ENCODE measurements around the gene ZFYVE26. TPM values are rescaled to one million over a fixed set of nuclear protein-coding genes. Genes with fewer than 3 reads are reported as not detected.
A peak's percentile ranks its signal among the peaks of the same experiment; 100 is the strongest.
"Not testable (repeated sequence)": the region's sequence is repeated elsewhere in the genome, so short reads cannot be mapped to it uniquely, and the experiment has no call there.

ZFYVE26 gene
- 10 to 100 TPM; 11.0 to 19.3 (median 16.4) TPM for polyA plus RNA-seq (ENCODE audit: insufficient read depth in 1 of 5, insufficient read length in 5 of 5, low replicate concordance in 1 of 5)
- long read RNA-seq, donor 1: 0 reads
- long read RNA-seq, donor 2: 0 reads
- long read RNA-seq, donor 3: 0 reads
- long read RNA-seq, donor 4: 0 reads
- long read RNA-seq, donor 5, partial matches to known transcripts: 5 of 6 reads
- long read RNA-seq, donor 5, other reads (novel, unspliced or antisense): 0 of 6 reads
- long read RNA-seq, donor 6: 0 reads
- long read RNA-seq, donor 7, partial matches to known transcripts: 0 of 2 reads
- long read RNA-seq, donor 7, other reads (novel, unspliced or antisense): 0 of 2 reads
- long read RNA-seq, donor 8, partial matches to known transcripts: 0 of 1 reads
- long read RNA-seq, donor 8, other reads (novel, unspliced or antisense): 0 of 1 reads

- DNase-seq: peak; percentile 87 to 93
These were observed at the start of gene ZFYVE26 for GRCh38 chr14:67816326-67817002. Gene ZFYVE26, minus strand, starts transcription at chr14:67816590. Its CDS starts 627 bp downstream, at chr14:67815963.

- DNase-seq: no peak
These were observed 46.8 kb upstream of the ZFYVE26 start for GRCh38 chr14:67863223-67863622.

DNA sequence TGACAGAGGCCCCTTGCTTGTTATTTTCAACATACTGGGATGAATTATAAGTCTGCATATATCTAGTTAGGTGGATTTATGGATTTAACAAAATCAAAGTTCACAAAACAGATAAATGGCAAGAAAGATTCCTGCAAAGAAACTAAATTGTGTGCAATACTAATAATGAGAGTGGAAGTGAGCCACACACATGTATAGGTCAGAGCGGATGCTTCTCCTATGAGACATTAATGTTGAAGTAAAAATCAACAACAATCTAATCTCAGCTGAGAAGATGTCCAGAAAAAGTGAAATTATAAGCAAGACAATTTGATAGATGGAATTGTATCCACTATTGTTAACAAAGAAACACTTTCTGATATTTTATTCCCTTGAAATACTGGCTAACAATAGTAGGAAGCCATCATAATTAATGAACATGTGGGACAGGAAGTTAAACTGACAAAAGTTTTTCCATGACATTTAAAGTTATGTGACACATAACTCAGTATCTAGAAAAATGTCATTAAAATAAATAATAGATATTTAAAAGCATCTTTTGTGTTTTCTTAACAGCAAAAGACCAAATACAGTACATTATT lies 42.9 kb upstream of the ZFYVE26 start:
- no peak for DNase-seq

GRCh38 chr14:67857778-67858350 lies 41.5 kb upstream of the ZFYVE26 start:
- DNase-seq: no peak

- peak in 1 of 2 donors; percentile 19 for DNase-seq
These were observed 40.4 kb upstream of the ZFYVE26 start for GRCh38 chr14:67856827-67857226.

- DNase-seq: no peak
These were observed 37.3 kb upstream of the ZFYVE26 start for GRCh38 chr14:67853715-67854114.

DNA sequence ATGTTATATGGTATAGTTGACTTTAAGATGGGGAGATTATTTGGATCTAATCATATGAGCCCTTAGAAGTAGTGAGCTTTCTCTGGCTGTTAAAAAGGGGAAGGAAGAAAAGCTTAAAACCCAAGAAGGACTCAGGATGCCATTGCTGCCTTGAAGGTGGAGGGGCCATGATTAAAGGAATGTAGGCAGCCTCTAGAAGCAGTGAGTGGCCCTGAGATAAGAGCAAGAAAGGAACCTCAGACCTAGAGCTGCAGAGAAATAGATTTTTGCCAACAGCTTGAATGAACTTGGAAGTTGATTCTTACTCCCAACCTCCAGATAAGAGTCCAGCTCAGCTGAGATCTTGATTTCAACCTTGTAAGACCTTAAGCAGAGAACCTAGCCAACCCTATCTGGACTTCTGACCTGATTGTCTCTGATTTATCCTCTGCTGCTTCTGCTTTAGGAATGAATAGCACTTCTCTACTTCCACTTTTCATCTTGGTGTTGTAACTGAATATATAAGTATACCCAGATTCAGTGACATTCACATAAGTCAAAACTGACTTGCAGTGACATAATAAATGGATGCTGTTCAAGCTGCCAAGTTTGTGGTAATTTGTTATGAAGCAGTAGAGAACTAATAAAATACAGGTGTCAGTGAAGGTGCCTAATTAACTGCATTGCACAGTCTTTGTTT lies 36.7 kb upstream of the ZFYVE26 start:
- no peak for DNase-seq

DNA sequence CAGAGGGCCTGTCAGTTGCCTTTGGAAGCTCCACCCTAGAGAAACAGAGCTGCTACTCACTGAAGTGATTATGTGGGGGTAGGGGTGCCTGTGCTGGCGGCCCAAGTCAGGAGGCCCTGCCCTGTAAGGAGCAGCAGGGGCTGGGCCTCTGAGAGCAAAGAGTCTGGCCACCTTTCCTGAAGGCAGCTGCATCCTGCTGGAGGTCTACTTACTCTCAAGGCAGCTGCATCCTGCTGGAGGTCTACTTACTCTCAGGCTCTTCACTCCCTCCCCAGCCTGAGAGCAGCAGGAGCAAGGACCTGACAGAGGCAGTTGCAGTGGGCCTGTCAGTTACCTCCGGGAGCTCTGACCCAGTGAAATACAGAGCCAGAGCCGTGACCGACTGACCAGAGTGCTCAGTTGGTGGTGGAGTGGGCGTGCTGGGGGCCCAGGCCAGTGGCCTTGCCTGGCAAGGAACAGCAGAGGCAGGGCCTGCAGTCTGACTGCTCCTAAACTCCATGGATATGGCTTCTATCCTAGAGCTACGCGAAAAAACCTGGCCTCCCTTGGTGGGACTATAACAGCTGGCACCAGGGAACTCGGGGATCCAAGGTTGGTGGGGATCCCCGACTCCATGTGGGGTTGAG lies 35.5 kb upstream of the ZFYVE26 start:
- no peak for DNase-seq

DNA sequence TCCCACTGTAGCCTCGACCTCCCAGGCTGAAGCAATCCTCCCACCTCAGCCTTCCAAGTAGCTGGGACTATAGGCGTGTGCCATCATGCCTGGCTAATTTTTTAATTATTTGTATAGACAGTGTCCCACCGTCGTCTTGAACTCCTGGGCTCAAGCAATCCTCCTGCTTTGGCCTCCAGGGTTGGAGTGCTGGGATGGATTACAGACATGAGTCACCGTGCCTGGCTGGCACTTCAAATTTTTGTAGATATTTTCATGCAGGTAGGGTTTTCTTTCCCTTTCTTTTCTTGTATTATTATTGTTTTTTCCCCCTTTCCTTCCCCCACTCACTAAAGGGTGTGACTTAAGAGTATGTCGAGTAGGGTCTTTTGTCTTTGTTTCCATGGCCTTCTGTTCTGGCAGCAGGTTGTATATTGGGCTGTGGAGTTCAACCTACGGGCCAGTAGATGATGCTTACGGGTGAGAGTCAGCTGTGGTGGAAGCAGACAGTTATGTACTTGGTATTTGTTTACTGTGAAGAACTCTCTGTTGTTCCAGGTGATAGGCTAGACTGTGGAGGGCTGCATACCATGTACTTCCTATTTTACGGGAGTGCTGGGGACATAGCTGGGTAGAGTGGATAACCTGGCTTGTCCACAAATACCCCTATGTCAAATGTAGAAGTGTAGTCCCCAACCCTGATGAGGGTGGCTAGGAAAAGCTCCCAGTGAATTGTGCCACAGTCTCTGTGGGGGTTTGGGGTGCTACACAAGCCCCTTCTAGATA lies 33.9 kb upstream of the ZFYVE26 start:
- no peak for DNase-seq

GRCh38 chr14:67846029-67846610 lies 29.7 kb upstream of the ZFYVE26 start:
- DNase-seq: no peak

GRCh38 chr14:67837011-67837624 lies 20.7 kb upstream of the ZFYVE26 start:
- peak; percentile 60 to 69 for DNase-seq

GRCh38 chr14:67835596-67835995 lies 19.2 kb upstream of the ZFYVE26 start:
- no peak for DNase-seq

DNA sequence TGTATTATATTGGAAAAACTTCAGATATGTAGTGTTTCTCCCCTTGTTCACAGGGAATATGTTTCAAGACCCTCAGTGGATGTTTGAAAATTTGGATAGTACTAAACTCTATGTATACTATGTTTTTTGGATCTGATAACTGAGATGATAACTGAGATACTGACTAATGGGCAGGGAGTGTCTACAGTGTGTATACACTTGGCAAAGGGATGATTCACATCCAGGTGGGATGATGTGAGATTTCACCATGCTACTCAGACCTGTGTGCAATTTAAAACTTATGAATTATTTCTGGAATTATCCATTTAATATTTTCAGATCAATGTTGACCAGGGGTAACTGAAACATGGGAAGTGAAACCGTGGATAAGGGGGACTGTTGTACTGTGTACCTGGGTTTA lies 17.0 kb upstream of the ZFYVE26 start:
- DNase-seq: no peak

DNA sequence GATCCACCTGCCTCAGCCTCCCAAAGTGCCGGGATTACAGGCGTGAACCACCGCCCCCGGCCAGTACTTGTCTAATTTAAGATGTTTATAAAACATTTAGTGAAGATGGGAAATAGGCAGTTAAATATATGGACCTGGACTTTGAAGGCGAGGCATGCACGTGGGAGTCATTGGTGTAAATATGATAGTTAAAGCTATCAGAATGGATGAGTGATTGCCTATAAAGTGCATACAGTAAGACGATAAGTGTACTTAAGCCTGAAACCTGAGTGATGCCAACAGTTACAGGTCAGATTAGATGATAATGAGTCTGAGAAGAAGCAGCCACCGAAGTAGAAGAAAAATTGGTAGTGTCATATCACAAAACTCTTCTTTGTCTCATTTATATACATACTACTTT lies 14.7 kb upstream of the ZFYVE26 start:
- DNase-seq: no peak

- no peak for DNase-seq
These were observed 4.7 kb upstream of the ZFYVE26 start for GRCh38 chr14:67821121-67821520.

DNA sequence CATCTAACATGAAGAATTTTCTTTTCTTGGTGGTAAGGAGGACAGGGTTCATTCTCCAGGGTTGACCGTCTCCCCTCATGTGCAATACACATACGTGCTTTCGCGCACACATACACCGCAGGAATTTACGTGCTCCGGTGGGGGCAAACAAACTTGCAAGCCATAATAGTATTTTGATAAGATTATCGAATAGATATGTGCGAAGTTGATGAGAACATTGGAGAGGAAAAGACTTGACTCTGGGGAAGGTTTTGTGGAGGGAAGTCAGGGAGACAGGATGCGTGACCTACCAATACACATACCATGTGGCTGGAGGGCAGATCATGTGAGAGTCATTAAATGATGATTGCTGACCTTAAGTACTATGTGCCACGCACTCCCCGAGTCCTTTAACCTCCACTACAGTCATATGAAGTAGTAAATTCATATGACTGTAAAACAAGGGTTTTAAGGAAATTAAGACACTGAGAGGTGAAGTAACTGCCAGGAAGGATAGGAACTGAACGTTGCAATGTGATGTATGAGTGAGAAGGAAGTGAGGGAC lies 4.1 kb upstream of the ZFYVE26 start:
- DNase-seq: peak; percentile 3 to 12

DNA sequence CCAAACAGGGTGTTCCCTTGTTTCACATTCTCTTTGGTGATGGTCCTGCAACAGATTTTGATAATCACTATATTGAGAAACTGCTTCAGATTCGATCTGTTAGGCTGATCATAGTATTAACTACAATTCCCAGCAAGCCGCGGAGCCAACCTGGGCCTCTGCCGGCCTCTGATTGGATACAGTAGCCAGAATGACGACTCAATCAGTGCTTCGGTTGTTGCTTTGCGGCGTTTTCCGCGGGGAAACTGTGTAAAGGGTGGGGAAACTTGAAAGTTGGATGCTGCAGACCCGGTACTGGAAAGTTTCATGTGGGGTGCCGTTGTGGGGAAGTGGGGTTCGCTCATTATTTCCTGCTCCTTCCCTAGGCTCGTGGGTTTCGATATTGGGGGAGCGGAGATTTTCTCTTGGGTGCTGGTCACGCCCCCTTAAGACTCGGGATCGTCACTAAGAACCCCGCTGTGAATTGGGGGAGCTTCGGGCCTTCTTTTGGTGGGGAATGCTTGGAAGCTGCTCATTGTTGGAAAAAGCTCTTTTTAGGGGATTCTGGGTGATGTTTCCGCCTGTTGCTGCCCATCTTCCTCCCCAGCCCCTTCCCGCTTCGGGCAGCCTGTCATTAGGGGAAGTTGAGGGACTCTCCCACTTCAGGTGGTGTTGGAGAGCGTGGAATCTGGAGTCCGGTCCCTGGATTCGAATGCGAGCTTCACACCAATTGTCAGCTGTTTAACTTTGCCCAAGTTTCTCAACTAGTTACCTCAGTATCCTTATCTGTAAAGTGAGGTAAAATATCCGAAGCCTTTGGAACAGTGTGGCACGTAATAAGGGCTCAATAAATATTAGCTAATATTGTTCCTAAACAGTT lies 3.4 kb upstream of the ZFYVE26 start, which contains the start of gene RAD51B:
Gene RAD51B (plus strand): TSS at position 217 of the 859 bp plus-strand sequence.
- DNase-seq: peak; percentile 82 to 89

GRCh38 chr14:67818476-67818875 lies 2.1 kb upstream of the ZFYVE26 start:
- DNase-seq: not testable (repeated sequence)
